PC-9 (cell line): Measurements from ENCODE around the gene ARHGEF40. TPM values are rescaled to one million over a fixed set of nuclear protein-coding genes. Genes with fewer than 3 reads are reported as not detected.

Experiments
- BruUV-seq: library from RNA; stranded (reverse); fragments of 400-500 nt; replicated peaks from 2 replicates; lab custom pipeline; 2021; lab: Mats Ljungman, UMichigan
- CTCF ChIA-PET: fragments of 300-600 bp; sonication (Branson Sonifier 250); formaldehyde crosslinking; loops from one replicate; lab custom pipeline; 2022; ENCODE audit warnings: antibody characterized with exemption; lab: Charles Lee
- POLR2A ChIA-PET: fragments of 300-600 bp; sonication (Branson Sonifier 250); formaldehyde crosslinking; loops from one replicate; lab custom pipeline; 2022; ENCODE audit warnings: antibody characterized with exemption; ENCODE audit not compliant: unreplicated experiment; lab: Charles Lee
- DNase-seq, 2 experiments: peaks; one replicate each; pipeline versions ENCODE4 v3.0.0 to v3.0.0-alpha.2; 2015 to 2022; ENCODE audit warnings: mixed read lengths in 1 of 2
- H2AFZ ChIP-seq: fragments of 200-600 bp; sonication (generic); 2 replicates; pipeline ENCODE4 v1.8.1; 2017; ENCODE audit warnings: antibody characterized with exemption
- H3F3A ChIP-seq: fragments of 200-600 bp; sonication (generic); 2 replicates; pipeline ENCODE4 v1.8.1; 2017; ENCODE audit warnings: antibody characterized with exemption, mild to moderate bottlenecking, low read depth; ENCODE audit not compliant: insufficient read depth
- H3K27ac ChIP-seq: fragments of 200-600 bp; sonication (generic); 2 replicates; pipeline ENCODE4 v1.6.1; 2016; ENCODE audit warnings: mixed run types
- H3K27me3 ChIP-seq: fragments of 200-600 bp; sonication (generic); 2 replicates; pipeline ENCODE4 v1.6.1; 2016; ENCODE audit warnings: low read depth, mixed run types; ENCODE audit not compliant: insufficient read depth
- H3K36me3 ChIP-seq: fragments of 200-600 bp; sonication (generic); 2 replicates; pipeline ENCODE4 v1.6.1; 2016; ENCODE audit warnings: low read depth, mixed run types
- H3K4me1 ChIP-seq: fragments of 200-600 bp; sonication (generic); replicated peaks from 2 replicates; pipeline ENCODE4 v1.6.1; 2016; ENCODE audit warnings: mixed run types; ENCODE audit not compliant: insufficient read depth
- H3K4me2 ChIP-seq: fragments of 200-600 bp; sonication (generic); 2 replicates; pipeline ENCODE4 v1.6.1; 2017; ENCODE audit warnings: mixed run types
- H3K4me3 ChIP-seq: fragments of 200-600 bp; sonication (generic); 2 replicates; pipeline ENCODE4 v1.6.1; 2016; ENCODE audit warnings: mixed run types
- H3K79me2 ChIP-seq: fragments of 200-600 bp; sonication (generic); 2 replicates; pipeline ENCODE4 v1.6.1; 2017; ENCODE audit warnings: low read depth, mixed run types
- H3K9me2 ChIP-seq: fragments of 200-600 bp; sonication (generic); 2 replicates; pipeline ENCODE4 v1.8.1; 2017; ENCODE audit warnings: mild to moderate bottlenecking; ENCODE audit not compliant: insufficient read depth
- H3K9me3 ChIP-seq: fragments of 200-600 bp; sonication (generic); 2 replicates; pipeline ENCODE4 v1.8.1; 2016; ENCODE audit warnings: low read depth; ENCODE audit not compliant: insufficient read depth
- H4K20me1 ChIP-seq: fragments of 200-600 bp; sonication (generic); 2 replicates; pipeline ENCODE4 v1.8.1; 2017; ENCODE audit not compliant: insufficient read depth
- CTCF ChIP-seq: fragments of 200-600 bp; sonication (generic); conservative IDR thresholded peaks from 2 replicates; pipeline ENCODE4 v1.6.1; 2017; ENCODE audit warnings: mixed run types, antibody characterized with exemption, mild to moderate bottlenecking, moderate library complexity
- EZH2 ChIP-seq: fragments of 200-600 bp; sonication (generic); IDR thresholded peaks from 2 replicates; pipeline ENCODE4 v1.8.0; 2017; ENCODE audit warnings: antibody characterized with exemption, low read depth
- intact Hi-C: fragments of 100-400 bp; cut with micrococcal nuclease; formaldehyde crosslinking; loops from one replicate; pipeline ENCODE4 v1.10.0; 2022; ENCODE audit not compliant: unreplicated experiment
- total RNA-seq: library from RNA; stranded (reverse); gene quantifications from 2 replicates; pipeline ENCODE4 v1.2.3, GENCODE V29; 2021

Gene ARHGEF40
- total RNA-seq, 1 experiment from 2014 or later, result 13.0 TPM

GRCh38 chr14:21093018-21093417, 22.9 kb downstream of the ARHGEF40 start:
- no peak overlapping the region for H3K4me3 ChIP-seq
- H3K4me1 ChIP-seq, result no peaks in the 10 kb centered on the region
- POLR2A ChIA-PET, result no interaction called here
- H3K4me2 ChIP-seq, result no peak overlapping the region
- intact Hi-C loops, result no loop called here
- BruUV-seq, result no TSS peak
- H3K27ac ChIP-seq, result no peak overlapping the region
- TF ChIP-seq CTCF (no peak), EZH2 (no peak)
- H3F3A ChIP-seq, result peaks cover 14% of the 10 kb centered on the region; the same call in 1 of the 2 replicates
- H2AFZ ChIP-seq, result no peak overlapping the region
- no peaks in the 10 kb centered on the region for H3K9me2 ChIP-seq
- no peaks in the 10 kb centered on the region for H3K27me3 ChIP-seq
- no peaks in the 10 kb centered on the region for H3K9me3 ChIP-seq
- H3K79me2 ChIP-seq, result no peaks in the 10 kb centered on the region
- DNase-seq, result no peak
- H4K20me1 ChIP-seq, result no peaks in the 10 kb centered on the region
- H3K36me3 ChIP-seq, result no peaks in the 10 kb centered on the region
- CTCF ChIA-PET, result no interaction called here

DNA sequence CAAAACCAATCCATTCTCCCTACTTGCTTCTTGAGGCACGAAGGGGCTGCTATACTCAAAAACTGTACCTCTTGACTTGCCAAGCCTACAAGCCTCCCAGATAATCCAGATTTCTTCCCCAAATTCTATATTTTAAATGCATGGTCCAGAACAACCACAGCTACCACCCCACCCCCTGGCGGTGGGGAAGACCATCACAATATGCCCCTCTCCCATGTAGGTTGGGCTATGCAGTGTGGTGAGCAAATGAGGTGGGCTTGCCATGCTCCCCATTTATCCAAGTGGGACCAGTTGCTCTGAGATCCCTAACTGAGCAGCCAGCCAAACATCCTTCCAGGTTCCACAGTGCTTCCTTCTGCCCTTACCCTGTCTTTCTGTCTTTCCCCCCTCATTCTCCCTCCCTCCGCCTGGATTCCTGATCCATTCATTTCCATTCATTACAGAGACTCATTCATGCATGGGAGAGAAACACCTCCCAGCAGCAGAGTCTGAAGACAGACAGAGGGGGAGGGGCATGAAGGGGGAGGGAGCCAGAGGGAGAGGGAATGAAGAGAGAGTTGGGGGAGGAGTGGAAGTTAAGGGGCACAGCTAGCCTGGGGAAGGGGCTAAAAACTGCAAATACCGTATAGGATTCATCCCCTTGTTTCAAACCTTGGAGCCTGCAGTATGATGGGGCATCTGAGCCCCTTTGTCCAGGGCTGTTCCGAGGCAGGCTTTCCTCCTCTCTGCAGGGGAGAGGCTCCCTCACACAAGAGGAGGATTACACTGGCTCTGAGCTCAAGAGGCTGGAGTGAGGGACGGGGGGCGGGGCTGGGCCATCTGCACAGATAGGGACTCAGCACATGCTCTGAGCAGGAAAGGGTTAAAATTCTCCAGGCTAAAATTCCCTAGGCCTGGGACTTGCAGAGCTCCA, 23.9 kb downstream of the ARHGEF40 start:
- no peak for DNase-seq
- Histone ChIP-seq H2AFZ (no peak overlapping the region), H3K36me3 (no peaks in the 10 kb centered on the region), H3K4me3 (no peak overlapping the region), H3F3A (peaks cover 14% of the 10 kb centered on the region; the same call in 1 of the 2 replicates), H3K4me2 (no peak overlapping the region), H3K27me3 (no peaks in the 10 kb centered on the region), H3K4me1 (no peaks in the 10 kb centered on the region), H3K9me3 (no peaks in the 10 kb centered on the region), H4K20me1 (no peaks in the 10 kb centered on the region), H3K9me2 (no peaks in the 10 kb centered on the region), H3K79me2 (0 out of 2 replicates have a peak, but pooled peaks cover 4% of the 10 kb centered on the region), H3K27ac (no peak overlapping the region)
- intact Hi-C loops, result no loop called here
- no TSS peak for BruUV-seq
- TF ChIP-seq EZH2 (no peak), CTCF (no peak)
- ChIA-PET POLR2A (no interaction called here), CTCF (interaction anchor here (0.6 kb wide), 1 partner anchor 764 kb away, joined by 4 read pairs; no protein-coding TSS in a partner anchor)

DNA sequence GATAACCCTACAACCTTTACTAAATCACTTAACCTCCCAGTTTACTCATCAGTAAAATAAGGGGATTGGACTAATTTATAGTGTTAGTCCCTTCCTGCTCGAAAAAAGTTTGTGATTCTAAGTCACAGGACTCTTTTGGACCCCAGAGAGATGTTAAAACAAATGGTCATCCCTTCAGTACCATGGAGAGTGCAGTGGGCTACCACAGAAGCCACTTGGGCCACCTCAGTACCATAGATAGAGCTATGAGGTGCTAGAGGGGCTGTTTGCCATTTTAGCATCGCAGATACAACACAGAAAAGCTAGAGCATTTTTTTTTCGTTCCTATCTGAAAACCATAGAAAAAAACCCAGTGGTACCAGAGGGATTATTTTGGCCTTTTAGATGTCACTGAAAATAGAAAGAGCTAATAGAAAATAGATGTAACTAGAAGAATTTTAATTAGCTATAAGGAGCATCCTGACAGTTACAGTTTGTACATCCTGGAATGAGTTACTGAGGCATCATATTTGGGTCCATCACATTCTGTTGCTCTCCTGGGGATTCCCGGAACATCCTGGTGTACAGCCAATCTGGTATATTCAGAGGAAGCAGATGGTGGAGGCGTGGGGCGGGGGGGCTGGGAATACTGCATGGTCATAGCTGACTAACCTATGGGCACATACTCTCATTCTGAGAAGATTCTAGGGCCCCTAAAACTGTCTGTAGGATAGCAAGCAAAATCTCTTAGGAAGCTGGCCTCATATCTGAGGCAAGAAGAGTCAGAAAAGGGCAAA, 25.5 kb downstream of the ARHGEF40 start:
- Histone ChIP-seq H3K4me3 (no peak overlapping the region), H3K9me2 (no peaks in the 10 kb centered on the region), H3K27ac (no peak overlapping the region), H3F3A (peaks cover 14% of the 10 kb centered on the region; the same call in 1 of the 2 replicates), H3K4me2 (no peak overlapping the region), H3K4me1 (peaks cover 11% of the 10 kb centered on the region), H3K79me2 (0 out of 2 replicates have a peak, but pooled peaks cover 4% of the 10 kb centered on the region), H3K9me3 (no peaks in the 10 kb centered on the region), H3K36me3 (no peaks in the 10 kb centered on the region), H2AFZ (no peak overlapping the region), H4K20me1 (no peaks in the 10 kb centered on the region), H3K27me3 (no peaks in the 10 kb centered on the region)
- no peak for DNase-seq
- ChIA-PET POLR2A (no interaction called here), CTCF (interaction anchor here (0.6 to 1.0 kb wide), 2 partner anchors 24 to 33 kb away, joined by 3 to 5 read pairs; no protein-coding TSS in a partner anchor)
- TF ChIP-seq CTCF, result no peak
- TF ChIP-seq EZH2, result no peak
- intact Hi-C loops, result no loop called here
- BruUV-seq, result no TSS peak
